Raji (cell line): ENCODE measurements around the gene EYS.

Experiments used
- POLR2A ChIP-seq: IDR thresholded peaks from 2 replicates; pipeline ENCODE4 v1.6.1; 2011; ENCODE audit warnings: low read depth, low read length, control low read depth; ENCODE audit not compliant: insufficient read depth

Gene EYS

GRCh38 chr6:64680446-64680845 lies 1026.6 kb downstream of the EYS start:
- TF ChIP-seq POLR2A, result no peak

GRCh38 chr6:64679416-64679815 lies 1027.6 kb downstream of the EYS start:
- no peak for TF ChIP-seq POLR2A

GRCh38 chr6:64672651-64673050 lies 1034.4 kb downstream of the EYS start:
- TF ChIP-seq POLR2A, result no peak

GRCh38 chr6:64672131-64672530 lies 1034.9 kb downstream of the EYS start:
- TF ChIP-seq POLR2A, result no peak

GRCh38 chr6:64665137-64665536 lies 1041.9 kb downstream of the EYS start:
- TF ChIP-seq POLR2A, result no peak

- TF ChIP-seq POLR2A, result no peak
Measured at GRCh38 chr6:64664480-64664879, 1042.5 kb downstream of the EYS start.

GRCh38 chr6:64644024-64644423 lies 1063.0 kb downstream of the EYS start:
- no peak for TF ChIP-seq POLR2A

GRCh38 chr6:64630901-64631300 lies 1076.1 kb downstream of the EYS start:
- no peak for TF ChIP-seq POLR2A

- no peak for TF ChIP-seq POLR2A
Measured at GRCh38 chr6:64622944-64623343, 1084.1 kb downstream of the EYS start.

- no peak for TF ChIP-seq POLR2A
Measured at GRCh38 chr6:64602993-64603392, 1104.0 kb downstream of the EYS start.

GRCh38 chr6:64591676-64592036 lies 1115.4 kb downstream of the EYS start:
- TF ChIP-seq POLR2A, result no peak

- no peak for TF ChIP-seq POLR2A
Measured at GRCh38 chr6:64590965-64591675, 1115.9 kb downstream of the EYS start.

- no peak for TF ChIP-seq POLR2A
Measured at GRCh38 chr6:64589961-64590360, 1117.1 kb downstream of the EYS start.

- no peak for TF ChIP-seq POLR2A
Measured at GRCh38 chr6:64580346-64580745, 1126.7 kb downstream of the EYS start.

GRCh38 chr6:64553249-64553786 lies 1153.7 kb downstream of the EYS start:
- no peak for TF ChIP-seq POLR2A

- no peak for TF ChIP-seq POLR2A
Measured at GRCh38 chr6:64547594-64548268, 1159.3 kb downstream of the EYS start.

GRCh38 chr6:64539917-64540316 lies 1167.1 kb downstream of the EYS start:
- TF ChIP-seq POLR2A, result no peak

GRCh38 chr6:64538722-64539121 lies 1168.3 kb downstream of the EYS start:
- no peak for TF ChIP-seq POLR2A
